K562 (cell line): ENCODE data around the gene FMNL3. TPM values are rescaled to one million over a fixed set of nuclear protein-coding genes. Genes with fewer than 3 reads are reported as not detected.

Experiments
- ATAC-seq: fragments of 200-7000 bp; cut with Tn5 transposase; 3 replicates; pipeline ENCODE4 v1.9.1; 2020; ENCODE audit warnings: moderate library complexity
- BruUV-seq: library from RNA; stranded (reverse); fragments of 400-500 nt; replicated peaks from 2 replicates; lab custom pipeline; 2021; lab: Mats Ljungman, UMichigan
- CTCF ChIA-PET: fragments of 300-600 bp; formaldehyde crosslinking; extraction: SDS; loops from one replicate; lab custom pipeline; 2021; ENCODE audit warnings: low intra/inter-chr PET ratio; lab: Yijun Ruan, JAX
- POLR2A ChIA-PET: fragments of 300-600, 350-650 bp; sonication (Branson Sonifier 250); formaldehyde crosslinking; extraction: SDS; loops from one replicate; lab custom pipeline; 2021; ENCODE audit warnings: antibody characterized with exemption, inconsistent platforms; lab: Yijun Ruan, JAX
- DNase-seq, 4 experiments: peaks; one replicate each; pipeline versions ENCODE4 v3.0.0 to v3.0.0-alpha.2; 2011 to 2018; ENCODE audit warnings: low spot score in 3 of 4, mixed read lengths in 3 of 4; ENCODE audit errors: extremely low read depth in 1 of 4
- FAIRE-seq: peaks from 2 replicates; lab custom pipeline; 2011; peaks lifted over from hg19 to GRCh38; lab: Jason Lieb, UNC
- H2AFZ ChIP-seq: 2 replicates; pipeline ENCODE4 v1.6.0; 2011; ENCODE audit warnings: low read depth, low read length, control low read depth, inconsistent platforms
- H3K27ac ChIP-seq: fragments of 200-600 bp; 3 replicates; pipeline ENCODE4 v1.8.0; 2011; ENCODE audit warnings: low read depth, mild to moderate bottlenecking, control low read depth, inconsistent platforms, low read length, moderate library complexity, mixed read lengths; ENCODE audit errors: extremely low read depth
- H3K27me3 ChIP-seq, 2 experiments: fragments of 300-600 bp in 1 of 2; 2 replicates in 1 of 2; 3 replicates in 1 of 2; pipeline versions ENCODE4 v1.6.0 to v1.8.0; 2011; ENCODE audit warnings: inconsistent platforms in 2 of 2, low read length in 2 of 2, mild to moderate bottlenecking in 1 of 2, mixed read lengths in 1 of 2, moderate library complexity in 1 of 2; ENCODE audit not compliant: control insufficient read depth in 2 of 2, insufficient read depth in 2 of 2
- H3K36me3 ChIP-seq: fragments of 300-600 bp; 3 replicates; pipeline ENCODE4 v1.8.0; 2011; ENCODE audit warnings: mild to moderate bottlenecking, low read length, inconsistent platforms; ENCODE audit not compliant: control insufficient read depth, insufficient read depth
- H3K4me1 ChIP-seq, 2 experiments: fragments of 200-600 bp in 1 of 2; replicated peaks in 1 of 2; 2 replicates in 1 of 2; 3 replicates in 1 of 2; pipeline versions ENCODE4 v1.5.1 to v1.8.0; 2011; ENCODE audit warnings: inconsistent platforms in 2 of 2, low read length in 2 of 2, mild to moderate bottlenecking in 1 of 2, mixed read lengths in 1 of 2, moderate library complexity in 1 of 2; ENCODE audit not compliant: control insufficient read depth in 2 of 2, insufficient read depth in 2 of 2
- H3K4me2 ChIP-seq: 2 replicates; pipeline ENCODE4 v1.6.1; 2011; ENCODE audit warnings: low read length, control low read depth, inconsistent platforms, mixed read lengths; ENCODE audit not compliant: insufficient read depth
- H3K4me3 ChIP-seq: fragments of 200-600 bp; sonication (generic), shearing (Covaris generic); 2 replicates; pipeline ENCODE4 v1.5.1; 2016; ENCODE audit warnings: control low read depth, inconsistent platforms
- H3K79me2 ChIP-seq: fragments of 200-600 bp; 3 replicates; pipeline ENCODE4 v1.8.0; 2011; ENCODE audit warnings: low read length, inconsistent platforms; ENCODE audit not compliant: control insufficient read depth, insufficient read depth
- H3K9ac ChIP-seq, 2 experiments: 2 replicates each; pipeline versions ENCODE4 v1.6.0 to v1.6.1; 2011; ENCODE audit warnings: low read depth in 2 of 2, low read length in 2 of 2, control low read depth in 1 of 2, inconsistent platforms in 1 of 2, mild to moderate bottlenecking in 1 of 2, mixed read lengths in 1 of 2; ENCODE audit not compliant: insufficient read depth in 1 of 2
- H3K9me1 ChIP-seq: one replicate; pipeline ENCODE4 v1.6.0; 2011; ENCODE audit warnings: inconsistent platforms, mild to moderate bottlenecking, low read length, moderate library complexity; ENCODE audit not compliant: control insufficient read depth, insufficient read depth
- H3K9me3 ChIP-seq: replicated peaks from 2 replicates; pipeline ENCODE4 v1.5.1; 2011; ENCODE audit warnings: low read depth, low read length, inconsistent platforms; ENCODE audit not compliant: control insufficient read depth, insufficient read depth
- H4K20me1 ChIP-seq: replicated peaks from 2 replicates; pipeline ENCODE4 v1.6.1; 2011; ENCODE audit warnings: low read length, inconsistent platforms, mixed read lengths; ENCODE audit not compliant: control insufficient read depth, insufficient read depth
- ZNF280B ChIP-seq: fragments of 250-450 bp; sonication (Bioruptor Pico); IDR thresholded peaks from 2 replicates; pipeline ENCODE4 v1.5.1; 2021; ENCODE audit warnings: mild to moderate bottlenecking
- ZNF551 ChIP-seq: fragments of 250-450 bp; sonication (Bioruptor Pico); IDR thresholded peaks from 2 replicates; pipeline ENCODE4 v1.5.0; 2021; ENCODE audit warnings: mild to moderate bottlenecking, moderate library complexity
- WGBS: fragments of 100-300 bp; shearing (Covaris generic); methylation state at CpG from one replicate; pipeline ENCODE4 v1.1.6; 2016; ENCODE audit warnings: low coverage, mixed read lengths; ENCODE audit not compliant: insufficient coverage; ENCODE audit errors: missing lambda C conversion rate; 5-methylcytosine and 5-hydroxymethylcytosine counted together
- in situ Hi-C: fragments of 300-500 bp; cut with MboI; formaldehyde crosslinking; loops from 4 replicates; pipeline ENCODE4 v1.15.0; 2018; ENCODE audit warnings: inconsistent platforms, mixed read lengths
- intact Hi-C: fragments of 100-400 bp; cut with micrococcal nuclease; formaldehyde crosslinking; loops from 2 replicates; pipeline ENCODE4 v1.14.2; 2022
- polyA plus RNA-seq, 8 experiments: library from polyadenylated mRNA; depleted of rRNA in 4 of 8; stranded (reverse) in 5 of 8; unstranded in 3 of 8; fragments of >200 nt; fragmentation: Nextera tagmentation in 2 of 8; fragmentation: Illumina TruSeq in 1 of 8; extraction: Ambion mirVana in 2 of 8; extraction: Trizol in 1 of 8; gene quantifications; 2 replicates each; pipeline versions ENCODE4 v1.2.1 to v1.2.3, GENCODE V29; 2011 to 2014; ENCODE audit warnings: inconsistent platforms in 1 of 8, missing spikeins in 1 of 8
- total RNA-seq, 7 experiments: library from RNA; depleted of rRNA in 6 of 7; stranded (reverse); fragments of >200 nt in 6 of 7; fragmentation: Illumina TruSeq in 2 of 7; extraction: Trizol in 2 of 7; gene quantifications; 2 replicates each; pipeline versions ENCODE4 v1.2.1 to v1.2.3, GENCODE V29; 2011 to 2021; ENCODE audit warnings: low replicate concordance in 1 of 7

Gene FMNL3
- total and polyA plus RNA-seq, 9 of the 15 experiments (the other 6 are each of a cell fraction or from before 2014, with no cell fraction given), result 0.49 to 14.4 (median 6.8) TPM

- Histone ChIP-seq H3K9ac (0 out of 4 replicates have a peak overlapping the region, but pooled peaks of 1 of the 2 experiments have one; percentile 47), H3K27ac (no peak overlapping the region), H3K27me3 (no peaks in the 10 kb centered on the region), H3K79me2 (no peaks in the 10 kb centered on the region), H3K4me2 (no peak overlapping the region), H3K4me3 (no peak overlapping the region), H3K4me1 (peaks cover 0 to 8% of the 10 kb centered on the region in 2 experiments; a peak in 1 of 5 replicates), H2AFZ (no peak overlapping the region), H3K9me3 (no peaks in the 10 kb centered on the region), H3K9me1 (peaks cover 2% of the 10 kb centered on the region), H4K20me1 (no peaks in the 10 kb centered on the region), H3K36me3 (peaks cover 21% of the 10 kb centered on the region; the same call in 1 of the 3 replicates)
- in situ Hi-C loops, result no loop called here
- ChIA-PET POLR2A (interaction anchor here (0.6 to 1.2 kb wide), 3 partner anchors 11 to 102 kb away, joined by 3 read pairs; no protein-coding TSS in a partner anchor), CTCF (no interaction called here)
- ATAC-seq (no peak), FAIRE-seq (no peak), DNase-seq (no peak)
- 79% methylated on average over 4 of the region's 4 CpGs for WGBS
- BruUV-seq, result no TSS peak
- no peak for TF ChIP-seq ZNF551 (CRISPR knock-in tag)
- TF ChIP-seq ZNF280B, result no peak
- intact Hi-C loops, result no loop called here
Measured at GRCh38 chr12:49588721-49589516, 118.3 kb downstream of the FMNL3 start.
